OCI-M2 (cell line): ENCODE data around the gene SHOC2.

Source experiments
- DNase-seq: peaks from one replicate; lab custom pipeline; 2025; ENCODE audit not compliant: unreplicated experiment; lab: John Stamatoyannopoulos, UW

Gene SHOC2

GRCh38 chr10:111057006-111057405 is 137.6 kb downstream of the SHOC2 start:
- no peak for DNase-seq
